ENCODE measurements around the gene INTS6. TPM values are rescaled to one million over a fixed set of nuclear protein-coding genes. Genes with fewer than 3 reads are reported as not detected.

INTS6 gene
- total RNA-seq, 2 experiments from 2014 or later, result 45.6 to 58.7 TPM

DNA sequence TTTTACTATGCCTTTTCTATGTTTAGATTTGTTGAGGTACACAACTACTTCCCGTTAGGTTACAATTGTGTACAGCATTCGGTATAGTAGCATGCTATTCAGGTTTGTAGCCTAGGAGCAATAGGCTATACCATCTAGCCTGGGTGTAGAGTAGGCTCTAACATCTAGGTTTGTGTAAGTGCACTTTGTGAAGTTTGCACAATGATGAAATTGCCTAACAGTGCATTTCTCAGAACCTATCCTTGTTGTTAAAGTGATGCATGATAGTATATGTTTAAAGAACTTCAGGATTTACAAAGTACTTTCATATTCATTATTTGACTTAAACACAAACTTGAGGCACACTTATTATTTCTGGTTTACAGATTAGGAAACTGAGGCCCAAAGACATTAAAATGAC is 124.9 kb downstream of the INTS6 start:
- Histone ChIP-seq H4K20me1 (ENCODE audit: insufficient read depth, low read length) (no peaks in the 10 kb centered on the region), H3K36me3 (ENCODE audit: insufficient read depth, low read length) (no peaks in the 10 kb centered on the region), H3K9me2 (ENCODE audit: insufficient read depth, low read length) (no peaks in the 10 kb centered on the region), H2AFZ (ENCODE audit: low read length) (no peak overlapping the region), H3K9me3 (ENCODE audit: low read length) (no peaks in the 10 kb centered on the region), H3K4me1 (ENCODE audit: insufficient read depth, low read length, poor library complexity, severe bottlenecking) (peaks cover 10% of the 10 kb centered on the region), H3K4me2 (ENCODE audit: low read length) (no peak overlapping the region), H3K27ac (ENCODE audit: low read depth, low read length, poor library complexity, severe bottlenecking) (no peak overlapping the region), H3K79me2 (ENCODE audit: insufficient read depth, low read depth, low read length) (no peaks in the 10 kb centered on the region), H3K4me3 (ENCODE audit: low read depth, low read length, poor library complexity, severe bottlenecking) (no peak overlapping the region)
- TF ChIP-seq CTCF (conservative IDR thresholded peaks at IDR 0.05; ENCODE audit: low read length) (no peak), EZH2phosphoT487 (IDR thresholded peaks at IDR 0.05; ENCODE audit: borderline replicate concordance, low read depth, low read length) (no peak)
- no TSS peak for BruUV-seq (replicated peaks)
- DNase-seq (ENCODE audit: low spot score), result no peak
- ChIA-PET POLR2A (no interaction called here), CTCF (ENCODE audit: unreplicated experiment) (no interaction called here)
- intact Hi-C loops (cut with micrococcal nuclease; ENCODE audit: unreplicated experiment), result no loop called here

- H2AFZ ChIP-seq (ENCODE audit: low read length), result no peak overlapping the region
- H3K4me1 ChIP-seq (ENCODE audit: insufficient read depth, low read length, poor library complexity, severe bottlenecking), result peaks cover 10% of the 10 kb centered on the region
- H3K4me3 ChIP-seq (ENCODE audit: low read depth, low read length, poor library complexity, severe bottlenecking), result no peak overlapping the region
- H4K20me1 ChIP-seq (ENCODE audit: insufficient read depth, low read length), result no peaks in the 10 kb centered on the region
- no peak overlapping the region for H3K27ac ChIP-seq (ENCODE audit: low read depth, low read length, poor library complexity, severe bottlenecking)
- no peaks in the 10 kb centered on the region for H3K9me3 ChIP-seq (ENCODE audit: low read length)
- TF ChIP-seq EZH2phosphoT487 (IDR thresholded peaks at IDR 0.05; ENCODE audit: borderline replicate concordance, low read depth, low read length) (no peak), CTCF (conservative IDR thresholded peaks at IDR 0.05; ENCODE audit: low read length) (no peak)
- no peak for DNase-seq (ENCODE audit: low spot score)
- H3K36me3 ChIP-seq (ENCODE audit: insufficient read depth, low read length), result no peaks in the 10 kb centered on the region
- BruUV-seq (replicated peaks), result no TSS peak
- H3K4me2 ChIP-seq (ENCODE audit: low read length), result no peak overlapping the region
- ChIA-PET CTCF (ENCODE audit: unreplicated experiment) (no interaction called here), POLR2A (no interaction called here)
- no peaks in the 10 kb centered on the region for H3K79me2 ChIP-seq (ENCODE audit: insufficient read depth, low read depth, low read length)
- intact Hi-C loops (cut with micrococcal nuclease; ENCODE audit: unreplicated experiment), result no loop called here
- no peaks in the 10 kb centered on the region for H3K9me2 ChIP-seq (ENCODE audit: insufficient read depth, low read length)
Observed at GRCh38 chr13:51326777-51327176, 126.1 kb downstream of the INTS6 start.

DNA sequence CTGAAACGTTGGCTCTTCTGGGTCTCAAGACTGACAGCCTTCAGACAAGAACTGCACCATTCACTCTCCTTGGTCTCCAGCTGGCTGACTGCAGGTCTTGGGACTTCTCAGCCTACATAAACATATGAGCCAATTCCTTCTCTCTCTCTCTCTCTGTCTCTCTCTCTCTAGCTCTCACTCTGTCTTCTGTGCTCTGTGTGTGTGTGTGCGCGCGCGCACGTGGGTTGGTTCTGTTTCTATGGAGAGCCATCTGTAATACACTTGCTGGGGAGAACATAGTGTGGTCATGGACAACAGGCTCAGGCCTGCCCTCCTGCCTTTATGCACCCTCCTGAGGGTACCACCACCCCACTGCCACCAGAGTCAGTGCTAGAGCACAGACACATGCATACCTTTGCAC is 127.0 kb downstream of the INTS6 start:
- intact Hi-C loops (cut with micrococcal nuclease; ENCODE audit: unreplicated experiment), result no loop called here
- peaks cover 3% of the 10 kb centered on the region for H3K4me1 ChIP-seq (ENCODE audit: insufficient read depth, low read length, poor library complexity, severe bottlenecking)
- BruUV-seq (replicated peaks), result no TSS peak
- H3K4me2 ChIP-seq (ENCODE audit: low read length), result no peak overlapping the region
- H3K27ac ChIP-seq (ENCODE audit: low read depth, low read length, poor library complexity, severe bottlenecking), result no peak overlapping the region
- DNase-seq (ENCODE audit: low spot score), result no peak
- ChIA-PET CTCF (ENCODE audit: unreplicated experiment) (no interaction called here), POLR2A (no interaction called here)
- H3K9me3 ChIP-seq (ENCODE audit: low read length), result no peaks in the 10 kb centered on the region
- H3K36me3 ChIP-seq (ENCODE audit: insufficient read depth, low read length), result no peaks in the 10 kb centered on the region
- TF ChIP-seq CTCF (conservative IDR thresholded peaks at IDR 0.05; ENCODE audit: low read length) (no peak), EZH2phosphoT487 (IDR thresholded peaks at IDR 0.05; ENCODE audit: borderline replicate concordance, low read depth, low read length) (no peak)
- H3K4me3 ChIP-seq (ENCODE audit: low read depth, low read length, poor library complexity, severe bottlenecking), result no peak overlapping the region
- H2AFZ ChIP-seq (ENCODE audit: low read length), result no peak overlapping the region
- H3K79me2 ChIP-seq (ENCODE audit: insufficient read depth, low read depth, low read length), result no peaks in the 10 kb centered on the region
- no peaks in the 10 kb centered on the region for H4K20me1 ChIP-seq (ENCODE audit: insufficient read depth, low read length)
- no peaks in the 10 kb centered on the region for H3K9me2 ChIP-seq (ENCODE audit: insufficient read depth, low read length)

Data from OCI-LY7 (cell line).